Fibroblast of pulmonary artery (primary cell): Measurements from ENCODE around the gene FBXW8.

ENCODE experiments used
- DNase-seq: peaks from one replicate; pipeline ENCODE4 v3.0.0-alpha.2; 2010; ENCODE audit warnings: low read depth
- H3K4me3 ChIP-seq: replicated peaks from 2 replicates; pipeline ENCODE4 v1.5.1; 2011; ENCODE audit warnings: low read depth, mild to moderate bottlenecking, control low read depth, low read length, moderate library complexity
- CTCF ChIP-seq: IDR thresholded peaks from 2 replicates; pipeline ENCODE4 v1.5.1; 2011; ENCODE audit warnings: mild to moderate bottlenecking, control low read depth, low read length, inconsistent platforms; ENCODE audit errors: missing control alignments

Gene FBXW8

GRCh38 chr12:116933091-116933490 is 22.3 kb downstream of the FBXW8 start:
- no peak overlapping the region for H3K4me3 ChIP-seq
- no peak for DNase-seq
- no peak for TF ChIP-seq CTCF

GRCh38 chr12:116933512-116934246 is 22.9 kb downstream of the FBXW8 start:
- TF ChIP-seq CTCF: no peak
- H3K4me3 ChIP-seq: no peak overlapping the region
- no peak for DNase-seq

- DNase-seq: no peak
- no peak overlapping the region for H3K4me3 ChIP-seq
- no peak for TF ChIP-seq CTCF
Measured at GRCh38 chr12:116934908-116935705, 24.4 kb downstream of the FBXW8 start.

GRCh38 chr12:116937640-116938039 is 26.9 kb downstream of the FBXW8 start:
- H3K4me3 ChIP-seq: no peak overlapping the region
- DNase-seq: no peak
- no peak for TF ChIP-seq CTCF

- DNase-seq: no peak
- no peak overlapping the region for H3K4me3 ChIP-seq
- TF ChIP-seq CTCF: no peak
Measured at GRCh38 chr12:116939734-116940133, 29.0 kb downstream of the FBXW8 start.

- no peak for TF ChIP-seq CTCF
- DNase-seq: no peak
- no peak overlapping the region for H3K4me3 ChIP-seq
Measured at GRCh38 chr12:116941188-116941587, 30.4 kb downstream of the FBXW8 start.
